Nephron progenitor cell (in vitro differentiated cells): ENCODE results near the gene PDZD7.

Experiments
- DNase-seq: peaks from one replicate; pipeline ENCODE4 v3.0.0; 2021
- H3K27ac Mint-ChIP-seq: 2 replicates; pipeline ENCODE4 v1.8.0; 2021; ENCODE audit warnings: mild to moderate bottlenecking, moderate library complexity, mixed read lengths
- H3K27me3 Mint-ChIP-seq: 2 replicates; pipeline ENCODE4 v1.8.0; 2021; ENCODE audit warnings: mild to moderate bottlenecking, low read depth, mixed read lengths; ENCODE audit not compliant: poor library complexity
- H3K36me3 Mint-ChIP-seq: 2 replicates; pipeline ENCODE4 v1.8.0; 2021; ENCODE audit warnings: low read depth, mixed read lengths
- H3K4me1 Mint-ChIP-seq: 2 replicates; pipeline ENCODE4 v1.8.0; 2021; ENCODE audit warnings: mixed read lengths
- H3K4me3 Mint-ChIP-seq: 2 replicates; pipeline ENCODE4 v1.8.0; 2021; ENCODE audit warnings: mild to moderate bottlenecking, moderate library complexity, mixed read lengths
- H3K9me3 Mint-ChIP-seq: 2 replicates; pipeline ENCODE4 v1.8.0; 2021; ENCODE audit warnings: mild to moderate bottlenecking, moderate library complexity, mixed read lengths
- CTCF ChIP-seq: fragments of 200-600 bp; sonication (generic); IDR thresholded peaks from 2 replicates; pipeline ENCODE4 v1.5.0; 2021; ENCODE audit warnings: antibody characterized with exemption

The PDZD7 gene

GRCh38 chr10:101071885-101072433, 41.0 kb upstream of the PDZD7 start:
- Mint-ChIP-seq H3K27me3 (peaks cover 78% of the 10 kb centered on the region), H3K27ac (peak overlapping the region; percentile 38), H3K4me3 (peak overlapping the region; percentile 53), H3K9me3 (no peaks in the 10 kb centered on the region), H3K4me1 (peaks cover 58% of the 10 kb centered on the region), H3K36me3 (no peaks in the 10 kb centered on the region)
- no peak for DNase-seq
- no peak for TF ChIP-seq CTCF

GRCh38 chr10:101071267-101071884, 40.4 kb upstream of the PDZD7 start:
- Mint-ChIP-seq H3K9me3 (no peaks in the 10 kb centered on the region), H3K36me3 (no peaks in the 10 kb centered on the region), H3K4me3 (no peak overlapping the region), H3K27ac (no peak overlapping the region), H3K27me3 (peaks cover 78% of the 10 kb centered on the region), H3K4me1 (peaks cover 57% of the 10 kb centered on the region)
- DNase-seq, result no peak
- no peak for TF ChIP-seq CTCF

GRCh38 chr10:101070098-101070497, 39.2 kb upstream of the PDZD7 start:
- H3K9me3 Mint-ChIP-seq, result no peaks in the 10 kb centered on the region

GRCh38 chr10:101069441-101069840, 38.5 kb upstream of the PDZD7 start:
- no peaks in the 10 kb centered on the region for H3K36me3 Mint-ChIP-seq
- H3K4me3 Mint-ChIP-seq, result no peak overlapping the region
- no peaks in the 10 kb centered on the region for H3K9me3 Mint-ChIP-seq
- TF ChIP-seq CTCF, result no peak
- H3K4me1 Mint-ChIP-seq, result peaks cover 65% of the 10 kb centered on the region
- H3K27ac Mint-ChIP-seq, result no peak overlapping the region
- peaks cover 80% of the 10 kb centered on the region for H3K27me3 Mint-ChIP-seq
- DNase-seq, result no peak

More at GRCh38 chr10:101070098-101070497, 39.2 kb upstream of the PDZD7 start:
- no peak overlapping the region for H3K27ac Mint-ChIP-seq
- H3K36me3 Mint-ChIP-seq, result no peaks in the 10 kb centered on the region
- H3K4me3 Mint-ChIP-seq, result no peak overlapping the region
- H3K4me1 Mint-ChIP-seq, result peaks cover 59% of the 10 kb centered on the region
- no peak for DNase-seq
- peaks cover 78% of the 10 kb centered on the region for H3K27me3 Mint-ChIP-seq
- no peak for TF ChIP-seq CTCF

GRCh38 chr10:101067356-101068083, 36.6 kb upstream of the PDZD7 start:
- peak; percentile 86 for DNase-seq
- H3K27me3 Mint-ChIP-seq, result peaks cover 78% of the 10 kb centered on the region
- peak; percentile 89 for TF ChIP-seq CTCF
- no peaks in the 10 kb centered on the region for H3K9me3 Mint-ChIP-seq
- H3K4me3 Mint-ChIP-seq, result peak overlapping the region; percentile 84
- no peak overlapping the region for H3K27ac Mint-ChIP-seq
- no peaks in the 10 kb centered on the region for H3K36me3 Mint-ChIP-seq
- H3K4me1 Mint-ChIP-seq, result peaks cover 61% of the 10 kb centered on the region
